GM18870 (cell line): ENCODE data around the gene TMEM231.

Experiments used
- ATAC-seq: cut with Tn5 transposase; IDR thresholded peaks from one replicate; pipeline ENCODE4 v1.9.1; 2021; ENCODE audit warnings: moderate library complexity; ENCODE audit not compliant: unreplicated experiment

The TMEM231 gene

GRCh38 chr16:75494661-75495075, 61.4 kb downstream of the TMEM231 start:
- no peak for ATAC-seq

- no peak for ATAC-seq
Observed at GRCh38 chr16:75494184-75494583, 61.9 kb downstream of the TMEM231 start.

DNA sequence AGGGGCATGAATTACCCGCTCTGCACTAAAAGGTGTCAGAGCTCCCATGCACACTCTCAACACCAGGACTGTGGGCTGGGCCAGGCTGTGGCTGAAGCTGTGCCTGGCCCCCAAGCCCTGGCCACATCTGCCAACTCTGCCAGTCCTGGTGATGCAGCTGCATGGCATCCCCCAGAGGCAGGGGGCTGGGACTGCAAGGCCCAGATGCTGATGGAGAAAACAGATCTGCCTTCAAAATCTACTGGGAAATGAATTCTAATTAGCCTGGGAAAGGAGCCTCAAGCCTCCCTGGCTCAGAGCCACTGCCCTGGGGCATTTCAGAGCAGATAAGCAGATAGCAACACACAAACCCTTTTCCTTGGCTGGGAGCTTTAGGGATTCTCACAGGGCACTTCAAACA, 64.2 kb downstream of the TMEM231 start:
- ATAC-seq = no peak

DNA sequence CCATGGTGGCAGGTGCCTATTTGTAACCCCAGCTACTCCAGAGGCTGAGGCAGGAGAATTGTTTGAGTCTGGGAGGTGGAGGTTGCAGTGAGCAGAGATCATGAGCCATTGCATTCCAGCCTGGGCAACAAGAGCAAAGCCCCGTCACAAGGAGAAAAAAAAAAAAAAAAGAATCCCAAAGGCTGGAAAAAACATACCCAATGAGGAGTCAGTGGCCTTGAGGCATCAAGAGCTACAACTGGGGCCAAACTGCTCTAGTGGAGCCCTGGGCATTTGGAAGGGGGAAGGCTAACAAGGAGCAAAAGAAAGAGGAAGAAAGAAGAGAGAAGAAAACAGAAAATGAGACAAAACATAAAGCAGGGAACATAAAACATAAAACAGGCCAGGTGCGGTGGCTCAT, 67.7 kb downstream of the TMEM231 start:
- ATAC-seq = no peak
